HG02588 (cell line): Measurements from ENCODE around the gene DPH2.

Experiments
- ATAC-seq: cut with Tn5 transposase; IDR thresholded peaks from one replicate; pipeline ENCODE4 v1.9.1; 2021; ENCODE audit warnings: mild to moderate bottlenecking, moderate library complexity; ENCODE audit not compliant: unreplicated experiment

Gene DPH2

DNA sequence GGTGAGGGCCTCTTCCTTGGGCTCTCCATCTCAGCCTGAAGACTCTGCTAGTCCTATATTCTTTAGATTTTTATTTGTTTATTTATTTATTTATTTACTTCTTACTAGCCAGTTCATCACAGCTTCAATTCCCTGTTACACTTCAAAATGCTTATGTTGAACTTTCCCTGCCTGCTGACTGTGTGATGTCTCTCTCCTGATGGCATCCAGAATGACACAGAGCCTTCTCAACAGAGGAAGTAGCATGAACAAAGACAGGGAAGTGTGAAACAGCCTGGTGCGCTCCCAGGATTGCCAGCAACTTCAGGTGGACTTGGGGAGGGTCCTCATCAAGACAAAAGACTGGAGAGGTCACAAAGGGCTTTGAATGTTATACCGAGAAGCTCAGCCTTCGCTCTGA lies 27.4 kb upstream of the DPH2 start:
- ATAC-seq: no peak

DNA sequence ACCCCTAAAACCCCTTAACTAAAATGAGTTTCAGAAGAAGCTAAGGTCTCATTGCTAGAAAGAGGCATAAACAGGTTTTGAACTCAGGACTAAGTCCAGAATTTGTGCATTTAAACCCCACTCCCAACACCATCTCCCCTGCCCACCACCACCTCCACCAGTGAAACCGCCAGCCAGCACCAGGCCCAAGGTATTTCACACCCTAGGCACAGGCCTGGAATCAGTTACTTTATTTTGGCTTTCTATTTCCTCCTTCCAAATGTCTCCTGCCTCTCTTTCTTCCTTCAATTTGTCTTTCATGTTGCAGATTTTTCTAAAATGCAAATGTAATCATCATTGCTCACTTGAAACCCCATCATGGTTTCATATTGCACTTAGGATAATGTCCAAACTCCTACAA lies 24.9 kb upstream of the DPH2 start:
- ATAC-seq: no peak

DNA sequence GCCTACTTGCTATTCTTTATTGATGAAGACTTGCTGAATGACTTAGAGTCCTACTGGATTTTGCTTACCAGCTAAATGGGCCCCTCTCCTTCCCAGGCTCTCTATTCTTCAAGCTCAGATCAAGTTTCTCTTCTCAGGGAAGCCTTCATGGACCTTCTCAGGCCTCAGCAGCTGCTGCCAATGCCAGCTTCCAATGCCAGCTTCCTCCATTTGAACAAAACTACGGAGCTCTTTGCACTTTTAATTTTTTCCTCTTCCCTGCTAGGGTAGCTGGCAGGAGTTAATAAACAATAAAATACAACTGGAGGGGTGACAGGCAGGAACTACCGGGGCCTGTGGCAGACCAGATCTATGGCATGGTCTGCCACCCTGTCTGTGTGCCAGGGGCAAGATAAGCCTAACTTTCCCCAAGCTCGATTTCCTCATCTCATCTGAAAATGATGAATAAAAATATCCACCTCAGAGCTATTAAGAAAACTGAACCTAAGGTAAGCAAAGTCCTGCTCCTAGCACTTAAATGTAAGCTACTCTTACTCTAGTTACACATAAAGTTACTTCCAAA lies 24.1 kb upstream of the DPH2 start:
- no peak for ATAC-seq

DNA sequence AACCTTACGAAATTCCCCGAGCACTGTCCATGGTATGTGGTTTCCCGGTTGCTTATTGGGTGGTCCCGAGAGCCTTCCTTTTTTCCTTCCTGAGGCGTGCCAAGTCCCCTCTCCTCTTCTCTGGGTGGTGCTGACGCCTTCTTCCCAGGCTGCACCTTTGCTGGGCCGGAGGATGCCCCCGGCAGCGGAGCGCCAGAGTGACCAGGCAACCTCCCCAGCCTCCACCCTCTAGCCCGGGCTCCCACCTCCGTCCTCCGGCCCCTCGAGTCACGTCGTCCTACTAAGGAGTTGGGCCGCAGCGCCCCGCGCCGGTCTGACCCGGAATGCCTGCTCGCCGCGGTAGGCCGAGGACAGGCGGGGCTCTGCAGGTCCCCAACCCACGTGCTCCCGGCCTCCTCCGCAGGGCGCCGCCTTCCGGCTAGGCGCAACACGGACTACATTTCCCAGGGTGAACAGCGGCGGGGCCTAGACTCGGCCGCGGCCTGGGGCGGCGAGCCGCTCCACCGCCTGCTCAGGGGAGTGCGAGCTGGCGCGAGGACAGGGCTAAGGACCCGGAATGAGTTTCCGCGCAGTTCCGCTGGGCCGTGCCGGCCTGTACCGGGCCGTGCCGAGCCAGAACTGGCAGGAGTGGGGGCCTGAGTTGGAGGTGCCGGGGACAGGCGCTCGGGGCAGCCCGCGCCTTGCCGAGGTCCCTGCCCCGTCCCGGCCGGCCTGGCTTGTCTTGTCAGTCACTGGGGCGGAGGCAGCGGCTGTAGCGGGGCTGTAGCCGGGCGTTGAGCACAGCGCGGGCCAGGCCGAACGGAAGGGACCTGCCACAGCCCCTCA lies 23.4 kb upstream of the DPH2 start, which contains the start of gene IPO13:
Gene IPO13 (plus strand): TSS at position 715 of the 825 bp plus-strand sequence. CDS start 651 bp downstream, outside the sequence.
- peak; percentile 93 for ATAC-seq

DNA sequence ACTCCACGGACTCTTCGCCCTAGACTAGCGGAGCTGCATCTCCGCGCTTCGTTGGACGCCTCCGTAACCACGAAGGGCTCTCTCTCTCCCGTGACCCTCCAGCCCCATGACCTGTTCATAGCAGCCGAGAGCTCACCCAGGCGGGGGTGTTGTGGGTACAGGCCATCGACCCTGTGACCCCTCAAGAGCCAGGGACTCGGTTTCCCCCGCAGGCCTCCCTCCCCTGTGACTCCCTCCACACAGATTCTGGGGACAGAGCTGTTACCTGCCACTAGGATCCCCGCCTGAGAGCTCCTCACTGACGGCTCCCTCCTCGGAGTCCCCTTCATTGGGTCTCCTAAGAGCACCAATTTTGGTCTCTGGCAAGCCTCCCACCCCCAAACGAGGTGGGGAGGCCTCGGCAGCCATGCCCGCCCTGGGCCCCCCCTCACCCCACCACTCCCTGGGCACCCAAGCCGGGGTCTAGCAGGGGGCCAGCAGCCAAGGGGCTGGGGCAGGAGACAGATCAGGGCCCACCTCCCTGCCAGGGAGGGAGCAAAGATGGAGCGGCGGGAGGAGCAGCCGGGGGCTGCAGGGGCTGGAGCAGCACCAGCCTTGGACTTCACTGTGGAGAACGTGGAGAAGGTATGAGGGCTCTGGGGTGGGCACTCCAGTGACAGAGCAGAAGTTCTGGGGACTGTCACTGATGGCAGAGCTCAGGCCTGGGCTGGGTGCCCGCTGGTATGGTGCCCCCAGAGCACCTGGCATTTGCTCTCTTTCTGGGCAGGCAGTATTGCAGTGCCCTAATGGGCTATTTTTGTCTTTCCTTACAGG lies 22.5 kb upstream of the DPH2 start:
- ATAC-seq: peak; percentile 12

DNA sequence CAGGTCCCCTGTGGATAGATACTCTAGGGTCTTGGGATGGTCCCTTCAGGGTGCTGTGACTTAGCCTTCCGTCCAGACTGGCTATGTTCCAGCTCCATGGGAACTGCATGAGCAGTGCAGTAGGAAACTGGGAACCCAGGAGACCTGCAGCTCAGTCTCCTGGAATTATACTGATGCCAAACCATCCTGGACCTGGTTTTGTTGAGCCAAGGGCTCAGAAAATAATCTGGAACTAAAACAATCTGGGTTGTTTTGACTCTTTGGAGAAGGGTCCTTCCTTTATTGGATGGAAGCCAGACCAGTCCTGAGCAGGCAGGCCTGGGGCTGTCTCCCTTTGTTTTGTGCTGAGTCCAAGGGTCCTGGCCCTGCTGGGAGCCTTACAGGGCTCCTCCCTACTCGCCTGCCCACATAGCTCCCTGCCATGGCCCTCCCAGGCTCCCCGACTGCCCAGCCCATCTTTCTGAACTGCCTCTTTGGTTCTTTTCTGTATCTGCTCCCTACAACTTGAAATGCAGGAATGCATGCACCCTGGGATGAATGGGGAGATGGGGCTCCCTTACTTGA lies 21.9 kb upstream of the DPH2 start:
- ATAC-seq: no peak

DNA sequence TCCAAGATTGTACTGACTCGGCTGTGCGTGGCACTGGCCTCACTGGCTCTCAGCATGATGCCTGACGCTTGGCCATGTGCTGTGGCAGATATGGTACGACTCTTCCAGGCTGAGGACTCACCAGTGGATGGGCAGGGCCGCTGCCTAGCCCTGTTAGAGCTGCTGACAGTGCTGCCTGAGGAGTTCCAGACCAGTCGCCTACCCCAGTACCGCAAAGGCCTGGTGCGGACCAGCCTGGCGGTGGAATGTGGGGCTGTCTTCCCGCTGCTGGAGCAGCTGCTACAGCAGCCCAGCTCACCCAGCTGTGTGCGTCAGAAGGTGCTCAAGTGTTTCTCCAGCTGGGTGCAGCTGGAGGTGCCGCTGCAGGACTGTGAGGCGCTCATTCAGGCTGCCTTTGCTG lies 20.1 kb upstream of the DPH2 start:
- ATAC-seq: no peak

DNA sequence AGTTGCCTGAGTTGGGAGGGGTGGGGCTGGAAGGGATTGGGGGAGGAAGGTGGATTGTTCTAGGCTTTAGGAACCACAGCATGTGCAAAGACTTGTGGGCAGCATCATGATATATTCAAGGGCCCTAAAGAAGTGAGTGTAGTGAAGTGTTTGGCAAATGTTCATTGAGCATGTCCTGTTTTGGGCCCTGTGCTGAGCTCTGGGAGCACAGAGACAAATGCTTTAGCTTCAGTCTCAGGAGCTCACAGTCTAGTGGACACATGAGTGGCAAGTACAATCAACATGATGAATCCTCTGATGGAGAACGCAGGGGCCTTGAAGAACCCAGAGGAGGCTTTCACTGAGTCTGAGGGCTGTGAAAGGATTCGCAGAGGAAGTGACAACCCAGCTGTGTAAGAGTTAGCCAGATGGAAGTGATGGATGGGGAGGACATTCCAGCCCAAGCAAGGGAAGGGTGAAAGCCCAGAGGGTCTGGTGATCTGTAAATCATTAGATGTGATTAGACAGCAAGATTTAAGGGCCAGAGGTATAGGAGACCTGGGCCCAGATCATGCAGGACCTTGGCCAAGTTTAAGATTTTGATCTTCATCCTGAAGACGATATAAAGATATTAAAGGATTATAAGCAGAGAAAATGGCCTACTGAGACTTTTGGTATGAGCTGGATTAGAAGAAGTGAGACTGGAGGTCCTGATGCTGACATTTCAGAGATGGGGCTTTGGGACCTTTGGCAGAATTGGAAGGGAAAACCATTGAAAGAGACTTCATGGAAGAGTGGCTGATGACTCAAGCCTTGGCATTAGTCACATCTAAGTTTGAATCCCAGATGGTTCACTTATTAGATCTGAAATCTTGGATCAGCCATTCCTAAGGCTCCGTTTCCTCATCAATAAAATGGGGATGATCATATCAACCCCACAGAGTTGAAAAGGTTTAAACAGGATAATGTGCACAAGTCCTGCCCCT lies 18.5 kb upstream of the DPH2 start:
- ATAC-seq: no peak

DNA sequence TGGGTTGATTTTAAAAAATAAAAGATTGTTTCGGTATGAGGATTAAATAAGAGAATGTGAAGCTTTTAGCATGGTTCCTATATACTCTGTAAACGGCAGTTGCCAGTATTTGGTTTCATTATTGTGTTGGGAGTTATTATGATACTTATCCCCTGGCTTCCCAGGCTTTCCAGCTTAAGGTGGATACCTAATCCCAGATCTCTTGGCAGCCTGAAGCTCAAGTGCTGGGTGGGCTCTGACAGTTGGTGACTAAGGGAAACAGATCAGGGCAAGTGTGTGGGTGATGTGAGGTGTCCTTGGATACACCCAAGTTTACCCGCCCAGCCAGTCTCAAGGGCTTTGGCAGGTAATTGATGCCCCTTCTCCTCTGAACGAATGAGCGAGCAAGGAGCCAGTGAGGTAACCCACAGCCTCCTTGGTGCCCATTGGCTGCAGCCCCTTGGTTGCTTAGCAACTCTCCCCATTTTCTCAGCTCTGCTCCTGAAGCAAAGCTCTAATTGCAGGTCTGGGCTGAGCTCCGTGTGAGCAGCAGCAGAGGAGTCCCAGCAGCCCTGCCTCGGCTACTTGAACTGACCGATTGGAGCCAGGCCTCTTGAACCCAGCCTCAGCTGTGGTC lies 17.0 kb upstream of the DPH2 start:
- ATAC-seq: no peak

DNA sequence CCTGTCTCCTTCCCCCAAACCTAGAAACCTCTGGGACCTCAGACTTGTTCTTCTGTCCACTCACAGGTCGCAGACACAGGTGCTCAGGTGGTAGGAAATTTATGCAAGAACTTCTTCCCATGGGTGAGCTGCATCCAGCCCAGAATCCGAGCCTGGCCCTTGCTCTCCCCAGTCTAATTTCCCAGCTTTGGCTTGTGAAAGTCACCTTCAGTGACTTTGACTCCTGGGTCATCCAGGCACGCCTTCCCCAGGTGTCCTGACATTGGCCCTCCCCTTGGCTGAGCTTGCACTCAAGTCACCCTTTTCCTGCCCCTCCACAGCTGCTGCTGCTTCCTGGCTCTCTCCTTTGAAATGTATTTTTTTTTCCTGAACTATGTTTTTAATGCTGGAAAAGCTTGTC lies 16.4 kb upstream of the DPH2 start:
- no peak for ATAC-seq

DNA sequence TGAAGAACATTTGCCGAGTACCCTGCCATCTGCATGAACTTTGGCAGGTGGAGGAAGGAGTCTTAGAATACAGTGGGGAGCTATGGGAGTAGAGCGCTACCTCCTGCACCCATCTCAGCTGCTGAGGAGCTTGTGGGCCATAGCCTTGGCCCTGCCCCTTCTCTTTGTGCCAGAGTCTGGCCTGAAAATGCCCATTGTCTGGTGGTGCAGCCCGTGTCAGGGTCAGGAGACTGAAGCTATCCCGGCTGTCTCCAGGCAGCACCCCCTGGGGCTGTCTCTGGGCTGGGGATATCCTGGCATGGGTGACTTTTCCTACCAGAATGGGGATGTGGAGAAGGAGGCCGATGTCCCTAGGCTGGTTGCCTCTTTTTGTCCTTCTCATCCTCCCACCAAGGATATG lies 15.8 kb upstream of the DPH2 start:
- no peak for ATAC-seq

DNA sequence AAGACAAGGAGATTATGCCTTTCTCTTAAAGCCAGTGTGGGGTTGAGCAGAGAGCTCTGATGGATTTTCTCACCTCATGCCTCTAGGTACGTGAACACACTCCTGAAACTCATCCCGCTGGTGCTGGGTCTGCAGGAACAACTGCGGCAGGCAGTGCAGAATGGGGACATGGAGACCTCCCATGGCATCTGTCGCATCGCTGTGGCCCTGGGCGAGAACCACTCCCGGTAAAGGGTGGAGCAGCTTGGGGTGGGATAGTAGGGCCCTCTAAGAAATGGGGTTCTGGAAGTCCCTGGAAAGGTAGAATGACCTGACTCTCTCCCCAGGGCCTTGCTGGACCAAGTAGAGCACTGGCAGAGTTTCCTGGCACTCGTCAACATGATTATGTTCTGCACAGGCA lies 13.6 kb upstream of the DPH2 start:
- no peak for ATAC-seq

DNA sequence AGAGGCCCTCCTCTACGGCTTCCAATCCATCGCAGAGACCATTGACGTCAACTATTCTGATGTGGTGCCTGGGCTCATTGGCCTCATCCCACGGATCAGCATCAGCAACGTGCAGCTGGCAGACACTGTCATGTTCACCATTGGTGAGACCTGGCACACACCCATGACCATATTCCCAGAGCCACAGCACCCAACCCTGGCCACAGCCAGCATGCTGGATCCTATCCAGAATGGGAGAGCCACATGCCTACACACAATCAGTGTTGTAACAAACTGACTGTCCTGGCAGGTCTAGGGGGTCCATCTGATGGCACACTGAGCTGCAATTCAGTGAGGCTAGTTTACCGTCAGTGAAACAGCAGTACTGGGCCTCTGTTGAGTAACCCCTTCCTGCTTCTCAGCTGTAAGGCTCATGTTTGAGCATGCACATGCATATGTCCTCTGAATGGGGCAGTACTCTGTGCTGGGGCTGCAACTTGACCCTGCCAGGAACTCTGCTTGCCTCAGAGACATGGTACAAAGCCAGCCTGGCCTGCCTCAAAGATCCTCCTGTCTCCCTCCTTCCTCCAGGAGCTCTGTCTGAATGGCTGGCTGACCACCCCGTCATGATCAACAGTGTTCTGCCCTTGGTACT lies 12.3 kb upstream of the DPH2 start:
- ATAC-seq: no peak

DNA sequence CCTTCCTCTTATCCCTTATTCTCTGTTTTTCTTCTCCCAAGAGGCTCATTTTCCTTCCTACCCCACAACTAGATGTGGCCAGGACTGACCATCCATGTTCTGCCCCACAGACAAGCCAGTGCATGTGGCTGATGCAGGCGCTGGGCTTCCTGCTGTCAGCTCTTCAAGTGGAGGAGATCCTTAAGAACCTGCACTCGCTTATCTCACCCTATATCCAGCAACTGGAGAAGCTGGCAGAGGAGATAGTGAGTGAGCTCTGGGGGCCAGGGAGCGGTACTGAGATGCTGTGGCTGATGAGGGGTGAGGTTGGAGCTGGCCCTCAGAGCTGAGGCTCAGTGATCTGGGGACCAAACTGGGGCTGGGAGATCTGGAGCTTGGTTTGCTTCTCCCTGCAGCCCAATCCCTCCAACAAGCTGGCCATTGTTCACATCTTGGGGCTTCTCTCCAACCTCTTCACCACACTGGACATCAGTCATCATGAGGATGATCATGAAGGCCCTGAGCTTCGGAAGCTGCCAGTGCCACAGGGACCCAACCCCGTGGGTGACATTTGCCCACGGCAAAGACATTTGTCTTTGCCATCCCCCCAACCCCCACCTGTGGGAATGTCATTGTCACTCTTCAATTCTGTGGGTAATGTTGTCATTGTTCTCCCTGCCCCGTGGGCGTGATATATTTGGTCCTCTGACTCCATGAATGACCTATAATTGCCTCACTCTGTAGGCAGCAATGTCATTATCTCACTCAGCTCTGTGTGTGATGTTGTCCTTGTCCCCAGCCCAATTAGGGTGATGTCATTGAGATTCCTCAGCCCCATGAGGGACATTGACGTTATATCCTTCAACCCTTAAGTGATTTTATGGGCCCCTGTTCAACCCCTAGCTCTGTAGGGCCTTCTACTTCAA lies 11.2 kb upstream of the DPH2 start:
- no peak for ATAC-seq

DNA sequence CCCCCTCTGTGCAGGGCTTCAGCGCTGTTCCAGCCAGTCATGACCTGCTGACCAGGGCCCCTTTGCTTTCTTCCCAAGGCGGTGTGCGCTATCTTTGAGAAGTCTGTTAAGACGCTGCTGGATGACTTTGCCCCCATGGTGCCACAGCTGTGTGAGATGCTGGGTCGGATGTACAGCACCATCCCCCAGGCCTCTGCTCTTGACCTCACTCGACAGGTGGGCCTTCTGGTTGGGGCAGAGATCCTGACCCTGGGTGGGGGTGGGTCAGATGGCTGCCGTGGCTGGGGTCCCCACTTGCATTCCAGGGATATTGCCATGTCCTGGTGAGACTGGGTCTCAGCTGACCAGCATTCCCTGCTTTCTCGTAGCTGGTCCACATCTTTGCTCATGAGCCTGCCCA lies 9.0 kb upstream of the DPH2 start:
- ATAC-seq: no peak

DNA sequence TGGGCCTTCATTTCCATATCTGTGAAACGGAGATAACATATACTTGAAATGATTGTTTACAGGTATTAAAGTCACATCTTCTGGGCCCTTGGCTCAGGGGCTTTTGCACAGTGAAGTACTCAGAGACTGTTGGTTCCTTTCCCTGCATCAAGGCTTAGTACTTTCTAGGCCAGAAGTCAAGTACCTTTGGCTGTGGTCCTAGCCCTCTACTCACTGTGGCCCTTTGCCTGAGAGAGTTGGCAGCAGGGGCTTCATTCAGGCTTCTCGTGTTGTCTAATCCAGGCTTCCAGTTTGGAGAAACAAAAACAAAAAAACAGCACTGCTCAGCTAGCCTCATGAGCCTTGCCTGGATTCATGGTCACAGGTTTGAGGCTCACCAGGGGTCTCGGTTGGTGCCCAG lies 8.1 kb upstream of the DPH2 start:
- ATAC-seq: no peak

DNA sequence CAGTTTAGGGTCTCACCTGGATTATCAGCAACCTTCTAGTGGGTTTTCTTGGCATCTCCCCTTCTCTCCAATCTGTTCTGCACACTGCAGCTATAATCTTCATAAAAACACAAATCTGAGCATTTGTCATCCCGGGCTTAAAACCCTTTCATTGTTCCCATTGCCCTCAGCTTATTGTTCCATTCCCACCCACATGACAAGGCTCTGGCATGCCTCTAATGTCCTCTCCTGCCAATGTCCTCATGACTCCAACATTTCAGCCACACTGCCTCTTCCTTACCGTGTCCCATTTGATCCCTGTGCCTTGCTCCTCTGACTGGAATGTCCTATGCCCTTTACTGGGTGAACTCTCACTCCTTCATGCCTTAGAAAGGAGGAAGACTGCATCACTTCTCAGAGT lies 7.5 kb upstream of the DPH2 start:
- no peak for ATAC-seq

DNA sequence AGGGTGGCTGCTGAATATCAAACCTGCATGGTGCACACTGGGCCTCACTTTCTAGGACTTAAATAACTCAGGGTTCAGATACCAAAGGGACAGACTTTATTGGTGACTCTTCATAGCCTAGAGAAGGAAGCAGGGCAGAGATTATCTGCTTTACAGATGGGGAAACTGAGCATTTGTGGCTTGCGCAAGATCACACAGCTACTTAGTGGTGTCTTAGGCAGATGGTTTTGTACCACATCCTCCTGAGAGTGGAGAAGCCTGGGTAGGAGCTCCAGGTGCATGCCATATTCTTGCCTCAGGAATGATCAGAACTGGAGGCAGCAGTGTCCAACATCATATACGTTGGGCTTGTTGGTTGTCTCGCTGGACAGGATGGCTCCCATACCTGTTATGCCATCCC lies 6.8 kb upstream of the DPH2 start:
- ATAC-seq: no peak
